ENCODE data around the gene MDP1.
A peak's percentile ranks its signal among the peaks of the same experiment; 100 is the strongest.

Gene MDP1

GRCh38 chr14:24240110-24240918, 24.4 kb upstream of the MDP1 start:
- no peak overlapping the region for H3K4me3 ChIP-seq (ENCODE audit: low read length)
- no peak overlapping the region for H3K4ac ChIP-seq (ENCODE audit: low read depth, low read length)
- no CpG with 5 or more reads among the region's 9 CpGs for WGBS (ENCODE audit: extremely low coverage, insufficient coverage, low lambda C conversion rate)
- H2AK5ac ChIP-seq (ENCODE audit: low read length) = no peak overlapping the region
- H2BK5ac ChIP-seq (ENCODE audit: low read length) = no peak overlapping the region
- no peak overlapping the region for H3K4me2 ChIP-seq (ENCODE audit: low read length)
- peaks cover 4% of the 10 kb centered on the region for H3K79me1 ChIP-seq (ENCODE audit: low read length)
- no peak overlapping the region for H3K27ac ChIP-seq (ENCODE audit: low read depth, low read length)
- H2BK15ac ChIP-seq (replicated peaks; ENCODE audit: low read depth) = no peak overlapping the region
- no peak overlapping the region for H3K23ac ChIP-seq (ENCODE audit: low read length)
- no peak overlapping the region for H3K9ac ChIP-seq (ENCODE audit: low read length)
- no peak overlapping the region for H3K56ac ChIP-seq (ENCODE audit: low read length)
- no peak overlapping the region for H4K8ac ChIP-seq (ENCODE audit: low read depth, low read length)
- peaks cover 5% of the 10 kb centered on the region for H3K4me1 ChIP-seq (ENCODE audit: control insufficient read depth, low read depth, low read length)
- peaks cover 2% of the 10 kb centered on the region for H3K36me3 ChIP-seq (ENCODE audit: control insufficient read depth, insufficient read depth, low read length)
- no peak overlapping the region for H4K5ac ChIP-seq (ENCODE audit: low read length)
- no peak overlapping the region for H2BK120ac ChIP-seq (ENCODE audit: low read depth, low read length)
- no peak overlapping the region for H3K18ac ChIP-seq (ENCODE audit: low read length)
- no peaks in the 10 kb centered on the region for H3K27me3 ChIP-seq (ENCODE audit: insufficient read depth, low read length, poor library complexity)
- no peaks in the 10 kb centered on the region for H3K79me2 ChIP-seq (ENCODE audit: control insufficient read depth, insufficient read depth, low read length)
- DNase-seq = peak; percentile 7

- H2BK120ac ChIP-seq (ENCODE audit: low read depth, low read length) = no peak overlapping the region
- no peak overlapping the region for H3K9ac ChIP-seq (ENCODE audit: low read length)
- no peak overlapping the region for H2AK5ac ChIP-seq (ENCODE audit: low read length)
- no peak overlapping the region for H3K18ac ChIP-seq (ENCODE audit: low read length)
- no peak overlapping the region for H3K4me2 ChIP-seq (ENCODE audit: low read length)
- H3K36me3 ChIP-seq (ENCODE audit: control insufficient read depth, insufficient read depth, low read length) = peaks cover 2% of the 10 kb centered on the region
- no peak overlapping the region for H2BK15ac ChIP-seq (replicated peaks; ENCODE audit: low read depth)
- peaks cover 6% of the 10 kb centered on the region for H3K79me1 ChIP-seq (ENCODE audit: low read length)
- H3K4me3 ChIP-seq (ENCODE audit: low read length) = no peak overlapping the region
- no peak overlapping the region for H3K4ac ChIP-seq (ENCODE audit: low read depth, low read length)
- no peak overlapping the region for H3K27ac ChIP-seq (ENCODE audit: low read depth, low read length)
- H4K5ac ChIP-seq (ENCODE audit: low read length) = no peak overlapping the region
- H3K4me1 ChIP-seq (ENCODE audit: control insufficient read depth, low read depth, low read length) = peaks cover 5% of the 10 kb centered on the region
- WGBS (ENCODE audit: extremely low coverage, insufficient coverage, low lambda C conversion rate) = no CpG with 5 or more reads among the region's 5 CpGs
- H4K8ac ChIP-seq (ENCODE audit: low read depth, low read length) = no peak overlapping the region
- no peak overlapping the region for H3K23ac ChIP-seq (ENCODE audit: low read length)
- H3K27me3 ChIP-seq (ENCODE audit: insufficient read depth, low read length, poor library complexity) = no peaks in the 10 kb centered on the region
- no peak overlapping the region for H3K56ac ChIP-seq (ENCODE audit: low read length)
- no peak overlapping the region for H2BK5ac ChIP-seq (ENCODE audit: low read length)
- peaks cover 2% of the 10 kb centered on the region for H3K79me2 ChIP-seq (ENCODE audit: control insufficient read depth, insufficient read depth, low read length)
- no peak for DNase-seq
Measured at GRCh38 chr14:24238527-24239037, 22.7 kb upstream of the MDP1 start.

- Histone ChIP-seq H3K4me1 (ENCODE audit: control insufficient read depth, low read depth, low read length) (peaks cover 5% of the 10 kb centered on the region), H3K4ac (ENCODE audit: low read depth, low read length) (no peak overlapping the region), H3K27me3 (ENCODE audit: insufficient read depth, low read length, poor library complexity) (no peaks in the 10 kb centered on the region), H2BK15ac (replicated peaks; ENCODE audit: low read depth) (no peak overlapping the region), H3K36me3 (ENCODE audit: control insufficient read depth, insufficient read depth, low read length) (peaks cover 2% of the 10 kb centered on the region), H4K5ac (ENCODE audit: low read length) (no peak overlapping the region), H3K27ac (ENCODE audit: low read depth, low read length) (no peak overlapping the region), H3K79me2 (ENCODE audit: control insufficient read depth, insufficient read depth, low read length) (peaks cover 2% of the 10 kb centered on the region), H4K8ac (ENCODE audit: low read depth, low read length) (no peak overlapping the region), H3K4me2 (ENCODE audit: low read length) (no peak overlapping the region), H2AK5ac (ENCODE audit: low read length) (no peak overlapping the region), H2BK5ac (ENCODE audit: low read length) (no peak overlapping the region), H3K79me1 (ENCODE audit: low read length) (peaks cover 7% of the 10 kb centered on the region), H3K23ac (ENCODE audit: low read length) (no peak overlapping the region), H3K56ac (ENCODE audit: low read length) (no peak overlapping the region), H3K4me3 (ENCODE audit: low read length) (no peak overlapping the region), H3K18ac (ENCODE audit: low read length) (no peak overlapping the region), H2BK120ac (ENCODE audit: low read depth, low read length) (no peak overlapping the region), H3K9ac (ENCODE audit: low read length) (no peak overlapping the region)
- peak; percentile 7 for DNase-seq
- no CpG with 5 or more reads among the region's 5 CpGs for WGBS (ENCODE audit: extremely low coverage, insufficient coverage, low lambda C conversion rate)
Measured at GRCh38 chr14:24238123-24238522, 22.3 kb upstream of the MDP1 start.

- Histone ChIP-seq H4K5ac (ENCODE audit: low read length) (no peak overlapping the region), H3K27ac (ENCODE audit: low read depth, low read length) (no peak overlapping the region), H3K36me3 (ENCODE audit: control insufficient read depth, insufficient read depth, low read length) (peaks cover 2% of the 10 kb centered on the region), H2AK5ac (ENCODE audit: low read length) (no peak overlapping the region), H3K23ac (ENCODE audit: low read length) (no peak overlapping the region), H3K4ac (ENCODE audit: low read depth, low read length) (no peak overlapping the region), H3K9ac (ENCODE audit: low read length) (no peak overlapping the region), H3K4me3 (ENCODE audit: low read length) (no peak overlapping the region), H3K79me2 (ENCODE audit: control insufficient read depth, insufficient read depth, low read length) (peaks cover 2% of the 10 kb centered on the region), H3K56ac (ENCODE audit: low read length) (no peak overlapping the region), H3K79me1 (ENCODE audit: low read length) (peaks cover 7% of the 10 kb centered on the region), H3K18ac (ENCODE audit: low read length) (no peak overlapping the region), H4K8ac (ENCODE audit: low read depth, low read length) (no peak overlapping the region), H3K27me3 (ENCODE audit: insufficient read depth, low read length, poor library complexity) (no peaks in the 10 kb centered on the region), H3K4me2 (ENCODE audit: low read length) (no peak overlapping the region), H2BK5ac (ENCODE audit: low read length) (no peak overlapping the region), H3K4me1 (ENCODE audit: control insufficient read depth, low read depth, low read length) (peaks cover 5% of the 10 kb centered on the region), H2BK15ac (replicated peaks; ENCODE audit: low read depth) (no peak overlapping the region), H2BK120ac (ENCODE audit: low read depth, low read length) (no peak overlapping the region)
- no peak for DNase-seq
- WGBS (ENCODE audit: extremely low coverage, insufficient coverage, low lambda C conversion rate) = no CpG with 5 or more reads among the region's 2 CpGs
Measured at GRCh38 chr14:24237463-24237955, 21.6 kb upstream of the MDP1 start.

- Histone ChIP-seq H3K23ac (ENCODE audit: low read length) (no peak overlapping the region), H3K4ac (ENCODE audit: low read depth, low read length) (no peak overlapping the region), H3K79me1 (ENCODE audit: low read length) (peaks cover 7% of the 10 kb centered on the region), H3K56ac (ENCODE audit: low read length) (no peak overlapping the region), H3K27ac (ENCODE audit: low read depth, low read length) (no peak overlapping the region), H2BK15ac (replicated peaks; ENCODE audit: low read depth) (no peak overlapping the region), H3K36me3 (ENCODE audit: control insufficient read depth, insufficient read depth, low read length) (peaks cover 2% of the 10 kb centered on the region), H2BK120ac (ENCODE audit: low read depth, low read length) (no peak overlapping the region), H3K27me3 (ENCODE audit: insufficient read depth, low read length, poor library complexity) (no peaks in the 10 kb centered on the region), H3K4me1 (ENCODE audit: control insufficient read depth, low read depth, low read length) (peaks cover 5% of the 10 kb centered on the region), H3K79me2 (ENCODE audit: control insufficient read depth, insufficient read depth, low read length) (peaks cover 2% of the 10 kb centered on the region), H3K18ac (ENCODE audit: low read length) (no peak overlapping the region), H2AK5ac (ENCODE audit: low read length) (no peak overlapping the region), H3K4me3 (ENCODE audit: low read length) (no peak overlapping the region), H2BK5ac (ENCODE audit: low read length) (no peak overlapping the region), H3K4me2 (ENCODE audit: low read length) (no peak overlapping the region), H4K8ac (ENCODE audit: low read depth, low read length) (no peak overlapping the region), H4K5ac (ENCODE audit: low read length) (no peak overlapping the region), H3K9ac (ENCODE audit: low read length) (no peak overlapping the region)
- no CpG with 5 or more reads among the region's 6 CpGs for WGBS (ENCODE audit: extremely low coverage, insufficient coverage, low lambda C conversion rate)
- DNase-seq = no peak
Measured at GRCh38 chr14:24236689-24237462, 21.0 kb upstream of the MDP1 start.
